Hepatocyte (in vitro differentiated cells): Measurements from ENCODE around the gene SLC25A21.
"Not testable (repeated sequence)": the region's sequence is repeated elsewhere in the genome, so short reads cannot be mapped to it uniquely, and the experiment has no call there.

Experiments
- EZH2 ChIP-seq: fragments of 200-600 bp; sonication (generic); IDR thresholded peaks from 2 replicates; pipeline ENCODE4 v1.6.1; 2016; ENCODE audit warnings: antibody characterized with exemption, mild to moderate bottlenecking, borderline replicate concordance
- TF ChIP-seq, protein P1 (sequence below): fragments of 200-600 bp; sonication (generic); IDR thresholded peaks from 2 replicates; pipeline ENCODE4 v1.5.1; 2016; ENCODE audit warnings: antibody characterized with exemption, mild to moderate bottlenecking; ENCODE audit not compliant: poor library complexity

DNA sequence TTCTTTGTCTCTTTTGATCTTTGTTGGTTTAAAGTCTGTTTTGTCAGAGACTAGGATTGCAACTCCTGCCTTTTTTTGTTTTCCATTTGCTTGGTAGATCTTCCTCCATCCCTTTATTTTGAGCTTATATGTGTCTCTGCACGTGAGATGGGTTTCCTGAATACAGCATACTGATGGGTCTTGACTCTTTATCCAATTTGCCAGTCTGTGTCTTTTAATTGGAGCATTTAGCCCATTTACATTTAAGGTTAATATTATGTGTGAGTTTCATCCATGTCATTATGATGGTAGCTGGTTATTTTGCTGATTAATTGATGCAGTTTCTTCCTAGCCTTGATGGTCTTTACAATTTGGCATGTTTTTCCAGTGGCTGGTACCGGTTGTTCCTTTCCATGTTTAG is 276.1 kb downstream of the SLC25A21 start:
- TF ChIP-seq, protein P1, sequence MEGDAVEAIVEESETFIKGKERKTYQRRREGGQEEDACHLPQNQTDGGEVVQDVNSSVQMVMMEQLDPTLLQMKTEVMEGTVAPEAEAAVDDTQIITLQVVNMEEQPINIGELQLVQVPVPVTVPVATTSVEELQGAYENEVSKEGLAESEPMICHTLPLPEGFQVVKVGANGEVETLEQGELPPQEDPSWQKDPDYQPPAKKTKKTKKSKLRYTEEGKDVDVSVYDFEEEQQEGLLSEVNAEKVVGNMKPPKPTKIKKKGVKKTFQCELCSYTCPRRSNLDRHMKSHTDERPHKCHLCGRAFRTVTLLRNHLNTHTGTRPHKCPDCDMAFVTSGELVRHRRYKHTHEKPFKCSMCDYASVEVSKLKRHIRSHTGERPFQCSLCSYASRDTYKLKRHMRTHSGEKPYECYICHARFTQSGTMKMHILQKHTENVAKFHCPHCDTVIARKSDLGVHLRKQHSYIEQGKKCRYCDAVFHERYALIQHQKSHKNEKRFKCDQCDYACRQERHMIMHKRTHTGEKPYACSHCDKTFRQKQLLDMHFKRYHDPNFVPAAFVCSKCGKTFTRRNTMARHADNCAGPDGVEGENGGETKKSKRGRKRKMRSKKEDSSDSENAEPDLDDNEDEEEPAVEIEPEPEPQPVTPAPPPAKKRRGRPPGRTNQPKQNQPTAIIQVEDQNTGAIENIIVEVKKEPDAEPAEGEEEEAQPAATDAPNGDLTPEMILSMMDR, result not testable (repeated sequence)
- TF ChIP-seq EZH2, result not testable (repeated sequence)
